GM12864 (cell line): ENCODE data around the gene PTPRM.

Source experiments
- DNase-seq: peaks from one replicate; pipeline ENCODE4 v3.0.0-alpha.2; 2011; ENCODE audit warnings: low read depth
- H3K4me3 ChIP-seq: 2 replicates; pipeline ENCODE4 v1.5.1; 2011; ENCODE audit warnings: mild to moderate bottlenecking, low read depth, low read length, control low read depth
- TF ChIP-seq, protein P1 (sequence below): IDR thresholded peaks from 2 replicates; pipeline ENCODE4 v1.5.1; 2011; ENCODE audit warnings: low read depth, mild to moderate bottlenecking, moderate library complexity, low read length, control low read depth, inconsistent platforms; ENCODE audit errors: missing control alignments

The PTPRM gene

GRCh38 chr18:7566567-7567473 is at the start of gene PTPRM:
Gene PTPRM, plus strand, starts transcription at chr18:7567316. Its CDS starts 503 bp downstream, at chr18:7567819.
- TF ChIP-seq, protein P1, sequence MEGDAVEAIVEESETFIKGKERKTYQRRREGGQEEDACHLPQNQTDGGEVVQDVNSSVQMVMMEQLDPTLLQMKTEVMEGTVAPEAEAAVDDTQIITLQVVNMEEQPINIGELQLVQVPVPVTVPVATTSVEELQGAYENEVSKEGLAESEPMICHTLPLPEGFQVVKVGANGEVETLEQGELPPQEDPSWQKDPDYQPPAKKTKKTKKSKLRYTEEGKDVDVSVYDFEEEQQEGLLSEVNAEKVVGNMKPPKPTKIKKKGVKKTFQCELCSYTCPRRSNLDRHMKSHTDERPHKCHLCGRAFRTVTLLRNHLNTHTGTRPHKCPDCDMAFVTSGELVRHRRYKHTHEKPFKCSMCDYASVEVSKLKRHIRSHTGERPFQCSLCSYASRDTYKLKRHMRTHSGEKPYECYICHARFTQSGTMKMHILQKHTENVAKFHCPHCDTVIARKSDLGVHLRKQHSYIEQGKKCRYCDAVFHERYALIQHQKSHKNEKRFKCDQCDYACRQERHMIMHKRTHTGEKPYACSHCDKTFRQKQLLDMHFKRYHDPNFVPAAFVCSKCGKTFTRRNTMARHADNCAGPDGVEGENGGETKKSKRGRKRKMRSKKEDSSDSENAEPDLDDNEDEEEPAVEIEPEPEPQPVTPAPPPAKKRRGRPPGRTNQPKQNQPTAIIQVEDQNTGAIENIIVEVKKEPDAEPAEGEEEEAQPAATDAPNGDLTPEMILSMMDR: peak; percentile 39
- no peak for DNase-seq
- H3K4me3 ChIP-seq: peak within 1 kb of the TSS; percentile 18; the same call in 1 of the 2 replicates

GRCh38 chr18:7517852-7518251 is 49.3 kb upstream of the PTPRM start:
- H3K4me3 ChIP-seq: no peak overlapping the region
- TF ChIP-seq, protein P1: no peak
- no peak for DNase-seq

DNA sequence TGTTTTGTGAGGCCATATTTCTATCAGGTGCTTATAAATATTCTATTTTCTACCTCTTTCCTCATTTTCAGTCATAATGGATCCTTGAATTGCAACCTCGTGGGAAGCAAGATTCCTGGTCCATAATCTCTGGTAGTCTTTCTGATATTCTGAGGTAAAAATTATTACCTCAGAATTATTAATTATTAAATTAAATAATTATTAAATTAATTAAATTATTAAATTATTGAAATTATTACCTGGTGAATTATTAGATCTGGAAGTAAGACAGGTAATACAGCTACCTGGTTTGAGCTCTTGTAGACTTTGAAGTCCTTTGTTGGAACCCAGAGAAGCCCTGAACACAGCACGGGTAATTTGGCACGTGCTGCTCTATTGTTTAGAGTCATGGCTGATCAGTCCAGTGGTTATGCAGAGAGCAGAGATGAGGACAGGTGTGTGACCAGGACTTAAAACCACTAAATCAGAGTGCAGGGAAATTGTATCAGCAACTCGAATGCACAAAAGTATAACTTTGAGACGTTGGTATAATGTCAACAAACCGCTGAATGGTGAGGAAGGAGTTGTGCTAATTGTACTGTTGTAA is 46.8 kb upstream of the PTPRM start:
- H3K4me3 ChIP-seq: no peak overlapping the region
- no peak for DNase-seq
- TF ChIP-seq, protein P1: no peak

- DNase-seq: no peak
- H3K4me3 ChIP-seq: no peak overlapping the region
- TF ChIP-seq, protein P1: no peak
Measured at GRCh38 chr18:7521226-7521856, 45.8 kb upstream of the PTPRM start.

DNA sequence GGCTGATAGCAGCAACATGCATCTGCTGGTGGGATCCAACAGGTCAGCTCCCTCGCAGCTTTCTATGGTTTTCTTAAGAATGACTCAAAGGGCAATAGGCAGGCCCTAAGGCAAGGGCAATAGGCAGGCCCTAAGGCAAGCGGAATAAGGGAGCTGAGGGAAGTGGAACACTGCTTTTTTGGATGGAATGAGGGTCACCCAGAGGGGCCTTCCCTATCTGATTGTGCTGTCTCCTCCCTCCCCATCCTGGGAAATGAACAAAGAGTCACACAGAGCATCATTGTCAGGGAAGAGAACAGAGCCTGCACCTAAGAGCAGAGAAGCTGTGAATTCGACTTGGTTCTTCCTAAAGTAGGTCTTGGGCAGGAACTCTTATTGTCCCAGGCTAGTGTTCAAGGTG is 43.3 kb upstream of the PTPRM start:
- TF ChIP-seq, protein P1: no peak
- no peak overlapping the region for H3K4me3 ChIP-seq
- no peak for DNase-seq

GRCh38 chr18:7524786-7525185 is 42.3 kb upstream of the PTPRM start:
- no peak for DNase-seq
- TF ChIP-seq, protein P1: no peak
- no peak overlapping the region for H3K4me3 ChIP-seq
